Naive B cell (primary cell): Measurements from ENCODE around the gene CACNA2D3. TPM values are rescaled to one million over a fixed set of nuclear protein-coding genes. Genes with fewer than 3 reads are reported as not detected.

ENCODE experiments used
- ATAC-seq, 2 donors: fragments of 150-1000 bp; cut with Tn5 transposase; 2 replicates each; pipeline ENCODE4 v1.10.0; 2021; ENCODE audit warnings: low read depth in 2 of 2, mild to moderate bottlenecking in 2 of 2, moderate library complexity in 2 of 2
- DNase-seq: peaks from one replicate; pipeline ENCODE4 v3.0.0; 2022
- H3K27ac Mint-ChIP-seq, 6 donors: one replicate each; pipeline ENCODE4 v1.8.0; 2020 to 2022; ENCODE audit warnings: mild to moderate bottlenecking in 6 of 6, mixed read lengths in 6 of 6, moderate library complexity in 5 of 6, inconsistent platforms in 2 of 6
- H3K27me3 Mint-ChIP-seq, 3 donors: one replicate each; pipeline ENCODE4 v1.8.0; 2021 to 2022; ENCODE audit warnings: mixed read lengths in 3 of 3, mild to moderate bottlenecking in 1 of 3
- H3K36me3 Mint-ChIP-seq, 2 donors: one replicate each; pipeline ENCODE4 v1.8.0; 2020 to 2022; ENCODE audit warnings: mixed read lengths in 2 of 2, inconsistent platforms in 1 of 2, mild to moderate bottlenecking in 1 of 2
- H3K4me1 Mint-ChIP-seq, 3 donors: one replicate each; pipeline ENCODE4 v1.8.0; 2020 to 2022; ENCODE audit warnings: mixed read lengths in 3 of 3, inconsistent platforms in 1 of 3, mild to moderate bottlenecking in 1 of 3, moderate library complexity in 1 of 3
- H3K4me3 Mint-ChIP-seq, 8 donors: one replicate each; pipeline ENCODE4 v1.8.0; 2020 to 2022; ENCODE audit warnings: mild to moderate bottlenecking in 8 of 8, mixed read lengths in 8 of 8, moderate library complexity in 8 of 8, inconsistent platforms in 2 of 8
- H3K9me3 Mint-ChIP-seq, 7 donors: one replicate each; pipeline ENCODE4 v1.8.0; 2020 to 2022; ENCODE audit warnings: mixed read lengths in 7 of 7, mild to moderate bottlenecking in 5 of 7, inconsistent platforms in 2 of 7, moderate library complexity in 1 of 7
- polyA plus RNA-seq, 6 donors: library from polyadenylated mRNA; unstranded; fragments of 300-500 nt; fragmentation: Illumina TruSeq; gene quantifications; one replicate each; pipeline ENCODE4 v1.2.3, GENCODE V29; 2021; ENCODE audit warnings: low read depth in 6 of 6

The CACNA2D3 gene
- polyA plus RNA-seq, 6 donors from 2014 or later, result not detected

- H3K9me3 Mint-ChIP-seq, result no peaks in the 10 kb centered on the region
- H3K27ac Mint-ChIP-seq, result no peak overlapping the region
- H3K27me3 Mint-ChIP-seq, result no peaks in the 10 kb centered on the region
- ATAC-seq (no peak), DNase-seq (no peak)
- no peak overlapping the region for H3K4me3 Mint-ChIP-seq
- H3K4me1 Mint-ChIP-seq, result no peaks in the 10 kb centered on the region
- no peaks in the 10 kb centered on the region for H3K36me3 Mint-ChIP-seq
Observed at GRCh38 chr3:54353946-54354345, 231.6 kb downstream of the CACNA2D3 start.

DNA sequence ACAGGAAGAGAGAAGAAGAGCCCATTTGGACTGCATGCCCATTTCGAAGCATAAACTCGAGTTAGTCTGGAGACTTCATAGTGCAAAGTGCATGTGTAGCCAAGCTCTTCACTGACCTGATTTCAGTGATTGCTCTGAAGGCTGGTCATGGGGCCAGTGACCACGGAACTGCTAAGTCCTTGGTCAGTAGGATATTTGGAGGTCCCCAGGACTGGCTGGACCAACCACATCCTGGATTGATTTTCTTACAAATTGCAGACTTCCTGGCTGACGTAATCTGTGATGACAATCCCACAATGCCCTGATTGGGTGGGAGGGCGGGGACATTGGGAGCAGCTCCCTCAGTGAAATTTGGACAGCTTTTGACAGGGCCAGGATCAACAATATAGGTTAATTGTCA is 233.4 kb downstream of the CACNA2D3 start:
- H3K36me3 Mint-ChIP-seq, result no peaks in the 10 kb centered on the region
- ATAC-seq (no peak), DNase-seq (no peak)
- no peaks in the 10 kb centered on the region for H3K4me1 Mint-ChIP-seq
- H3K4me3 Mint-ChIP-seq, result no peak overlapping the region
- H3K27ac Mint-ChIP-seq, result no peak overlapping the region
- no peaks in the 10 kb centered on the region for H3K9me3 Mint-ChIP-seq
- no peaks in the 10 kb centered on the region for H3K27me3 Mint-ChIP-seq

DNA sequence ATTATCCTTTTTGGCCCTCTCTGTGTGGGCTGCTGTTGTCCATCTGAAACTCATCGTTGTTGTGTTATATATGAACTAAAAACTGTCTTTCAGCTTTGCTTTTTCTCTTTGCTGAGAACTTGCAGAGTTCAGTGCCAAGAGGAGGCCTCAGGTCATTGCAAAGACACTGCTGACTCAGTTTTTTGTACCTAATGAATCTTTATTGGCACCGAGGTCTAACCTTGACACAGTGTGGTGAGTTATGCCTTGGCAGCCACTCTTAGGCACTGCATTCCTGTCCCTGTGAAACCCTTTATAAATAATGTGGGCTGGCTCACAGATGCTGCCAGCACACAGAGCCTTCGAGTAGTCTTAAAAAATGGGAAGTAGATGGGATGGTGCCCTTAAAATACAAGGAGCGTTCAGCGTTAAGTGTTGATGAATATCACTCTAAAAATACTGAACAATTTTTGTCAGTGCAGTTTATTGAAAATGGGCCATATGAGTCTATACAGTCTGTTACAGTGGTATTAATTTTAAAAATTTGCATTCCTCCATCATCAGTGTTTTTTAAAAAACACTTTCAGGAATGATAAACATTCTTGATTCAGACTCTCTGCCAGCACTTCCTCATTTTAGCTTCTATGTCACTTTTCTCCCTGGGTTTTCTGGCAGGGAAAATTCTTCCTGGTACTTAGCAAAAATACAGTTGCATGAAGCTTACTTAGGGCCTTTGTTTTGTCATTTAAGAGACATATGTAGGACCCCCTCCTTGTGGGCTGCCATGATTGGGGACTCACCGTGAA is 234.1 kb downstream of the CACNA2D3 start:
- Mint-ChIP-seq H3K27ac (no peak overlapping the region), H3K4me3 (no peak overlapping the region), H3K27me3 (peaks cover 0 to 3% (median 0%) of the 10 kb centered on the region in 3 donors), H3K36me3 (no peaks in the 10 kb centered on the region), H3K4me1 (no peaks in the 10 kb centered on the region), H3K9me3 (no peaks in the 10 kb centered on the region)
- ATAC-seq, result no peak
- no peak for DNase-seq

DNA sequence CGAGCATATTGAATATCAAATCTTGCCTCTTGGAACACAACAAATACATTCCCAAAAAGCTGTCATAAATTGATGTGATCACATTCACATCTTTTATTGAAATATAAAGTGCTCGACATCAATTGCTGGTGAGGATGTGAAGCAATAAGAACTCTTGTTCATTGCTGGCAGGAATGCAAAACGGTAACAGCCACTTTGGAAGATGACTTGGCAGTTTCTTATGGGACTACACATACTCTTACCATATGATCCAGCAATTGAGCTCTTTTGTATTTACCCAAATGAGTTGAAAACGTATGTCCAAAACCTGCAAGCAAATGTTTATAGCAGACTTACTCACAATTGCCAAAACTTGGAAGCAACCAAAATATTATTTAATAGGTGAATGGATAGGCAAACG is 234.9 kb downstream of the CACNA2D3 start:
- Mint-ChIP-seq H3K4me3 (no peak overlapping the region), H3K9me3 (no peaks in the 10 kb centered on the region), H3K36me3 (no peaks in the 10 kb centered on the region), H3K4me1 (no peaks in the 10 kb centered on the region), H3K27ac (no peak overlapping the region), H3K27me3 (peaks cover 0 to 8% (median 0%) of the 10 kb centered on the region in 3 donors)
- no peak for ATAC-seq
- DNase-seq, result no peak

DNA sequence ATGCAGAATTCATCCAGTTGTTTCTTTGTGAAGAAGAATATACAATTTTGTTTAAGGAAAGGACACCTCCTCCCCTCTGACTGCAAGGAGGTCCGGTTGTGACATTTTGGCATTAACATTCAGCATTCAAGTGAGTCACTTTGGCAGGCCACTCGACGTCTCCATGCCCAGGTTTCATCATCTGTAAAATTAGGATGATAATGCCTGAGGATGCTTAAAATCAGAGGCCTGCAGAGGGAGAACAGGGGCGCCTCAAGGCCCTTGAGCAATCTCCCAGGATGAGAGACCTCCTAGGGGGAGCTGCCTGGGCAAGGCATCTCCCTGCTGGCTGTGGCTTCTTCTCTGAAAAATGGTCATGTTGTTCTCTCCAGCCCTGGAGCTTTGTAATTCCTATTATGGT is 236.0 kb downstream of the CACNA2D3 start:
- no peaks in the 10 kb centered on the region for H3K4me1 Mint-ChIP-seq
- ATAC-seq (no peak), DNase-seq (no peak)
- peaks cover 0 to 8% (median 0%) of the 10 kb centered on the region in 3 donors for H3K27me3 Mint-ChIP-seq
- no peak overlapping the region for H3K27ac Mint-ChIP-seq
- H3K4me3 Mint-ChIP-seq, result no peak overlapping the region
- no peaks in the 10 kb centered on the region for H3K36me3 Mint-ChIP-seq
- H3K9me3 Mint-ChIP-seq, result no peaks in the 10 kb centered on the region

DNA sequence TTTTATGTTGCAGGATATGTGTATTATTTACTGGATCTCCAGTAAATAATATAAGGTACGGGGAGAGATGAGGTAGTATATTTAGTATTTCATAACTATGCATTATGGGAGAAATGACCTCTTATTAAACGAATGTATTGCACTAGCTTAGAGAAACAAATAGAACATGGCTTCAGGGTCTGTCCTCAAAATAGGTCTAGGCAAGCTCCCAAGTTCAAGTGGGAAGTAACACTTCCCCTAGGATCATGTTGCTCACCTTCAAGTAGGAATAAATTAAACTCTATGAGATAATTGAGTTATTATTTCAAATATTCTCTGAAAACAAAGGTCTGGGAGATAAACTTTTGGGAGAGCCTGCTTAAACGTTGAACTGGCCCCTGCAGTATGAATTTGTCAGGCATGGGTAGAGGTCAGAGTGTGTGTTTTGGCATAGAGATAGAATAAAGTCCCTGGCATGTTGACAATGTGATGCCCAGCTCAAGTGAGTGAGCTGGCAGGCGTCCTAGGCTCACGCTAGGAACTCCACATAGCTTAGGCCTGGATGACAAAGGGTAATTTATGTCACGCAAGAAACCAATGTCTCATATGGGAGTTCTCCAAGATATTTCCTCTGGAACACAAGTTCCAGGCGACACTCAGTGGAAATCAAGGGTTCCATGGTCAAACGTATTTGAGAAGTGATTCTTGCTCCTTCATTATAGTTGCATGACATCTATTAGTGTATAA is 236.8 kb downstream of the CACNA2D3 start:
- Mint-ChIP-seq H3K27ac (no peak overlapping the region), H3K36me3 (no peaks in the 10 kb centered on the region), H3K9me3 (no peaks in the 10 kb centered on the region), H3K4me3 (no peak overlapping the region), H3K4me1 (no peaks in the 10 kb centered on the region), H3K27me3 (peaks cover 0 to 8% (median 0%) of the 10 kb centered on the region in 3 donors)
- no peak for ATAC-seq
- DNase-seq, result no peak

DNA sequence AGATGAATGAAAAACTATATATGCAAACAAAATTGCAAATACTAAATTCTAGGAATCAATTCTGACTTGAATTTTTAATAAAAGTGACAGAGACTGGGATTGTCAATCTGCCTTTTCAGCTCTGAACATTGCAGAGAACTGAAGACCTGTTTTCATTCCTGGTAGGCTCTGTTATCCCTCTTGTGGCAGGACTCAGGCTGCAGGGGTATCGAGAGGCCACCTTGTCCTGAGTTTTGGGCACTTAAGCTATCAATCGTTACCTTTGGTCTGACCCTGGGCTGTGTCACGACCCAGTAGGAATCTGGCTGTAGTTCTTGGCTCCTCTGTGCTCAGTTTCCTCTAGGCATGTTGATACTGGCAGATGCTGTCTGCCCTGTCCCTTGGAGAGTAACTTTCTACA is 238.0 kb downstream of the CACNA2D3 start:
- peaks cover 0 to 8% (median 0%) of the 10 kb centered on the region in 3 donors for H3K27me3 Mint-ChIP-seq
- no peak overlapping the region for H3K4me3 Mint-ChIP-seq
- DNase-seq, result no peak
- no peak overlapping the region for H3K27ac Mint-ChIP-seq
- ATAC-seq, result no peak
- H3K36me3 Mint-ChIP-seq, result no peaks in the 10 kb centered on the region
- H3K9me3 Mint-ChIP-seq, result peaks cover 0 to 2% (median 0%) of the 10 kb centered on the region in 7 donors
- H3K4me1 Mint-ChIP-seq, result no peaks in the 10 kb centered on the region

GRCh38 chr3:54361746-54362283 is 239.5 kb downstream of the CACNA2D3 start:
- no peak for DNase-seq
- H3K4me3 Mint-ChIP-seq, result no peak overlapping the region
- no peaks in the 10 kb centered on the region for H3K36me3 Mint-ChIP-seq
- H3K27ac Mint-ChIP-seq, result no peak overlapping the region
- H3K9me3 Mint-ChIP-seq, result peaks cover 0 to 2% (median 0%) of the 10 kb centered on the region in 7 donors
- peaks cover 0 to 8% (median 0%) of the 10 kb centered on the region in 3 donors for H3K27me3 Mint-ChIP-seq
- no peaks in the 10 kb centered on the region for H3K4me1 Mint-ChIP-seq
- no peak for ATAC-seq

GRCh38 chr3:54366007-54366750 is 243.8 kb downstream of the CACNA2D3 start:
- Mint-ChIP-seq H3K36me3 (no peaks in the 10 kb centered on the region), H3K4me1 (no peaks in the 10 kb centered on the region), H3K27ac (no peak overlapping the region), H3K9me3 (peaks cover 0 to 2% (median 0%) of the 10 kb centered on the region in 7 donors), H3K27me3 (peaks cover 0 to 7% (median 0%) of the 10 kb centered on the region in 3 donors), H3K4me3 (no peak overlapping the region)
- DNase-seq (no peak), ATAC-seq (no peak)

DNA sequence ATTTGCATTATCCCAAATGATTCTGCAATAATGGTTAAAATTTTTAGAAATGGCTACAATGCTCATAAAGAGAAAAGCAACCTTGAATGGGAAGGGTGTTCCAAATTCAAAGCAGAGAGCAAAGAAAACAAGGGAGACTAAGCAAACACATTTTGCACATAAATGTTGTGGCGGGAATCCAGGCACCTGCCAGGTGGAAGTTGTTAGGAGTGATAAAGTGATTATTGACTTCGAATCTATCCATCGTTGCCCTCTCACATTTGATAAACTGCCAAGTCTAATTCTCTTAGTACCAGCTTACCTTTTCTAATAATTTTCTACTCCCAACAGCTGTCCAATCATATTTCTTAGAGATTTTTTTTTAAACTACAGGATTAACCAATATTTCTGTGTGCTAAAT is 244.5 kb downstream of the CACNA2D3 start:
- DNase-seq, result no peak
- Mint-ChIP-seq H3K9me3 (peaks cover 0 to 2% (median 0%) of the 10 kb centered on the region in 7 donors), H3K27ac (no peak overlapping the region), H3K36me3 (no peaks in the 10 kb centered on the region), H3K4me1 (no peaks in the 10 kb centered on the region), H3K27me3 (peaks cover 0 to under 1% (median 0%) of the 10 kb centered on the region in 3 donors), H3K4me3 (no peak overlapping the region)
- no peak for ATAC-seq

DNA sequence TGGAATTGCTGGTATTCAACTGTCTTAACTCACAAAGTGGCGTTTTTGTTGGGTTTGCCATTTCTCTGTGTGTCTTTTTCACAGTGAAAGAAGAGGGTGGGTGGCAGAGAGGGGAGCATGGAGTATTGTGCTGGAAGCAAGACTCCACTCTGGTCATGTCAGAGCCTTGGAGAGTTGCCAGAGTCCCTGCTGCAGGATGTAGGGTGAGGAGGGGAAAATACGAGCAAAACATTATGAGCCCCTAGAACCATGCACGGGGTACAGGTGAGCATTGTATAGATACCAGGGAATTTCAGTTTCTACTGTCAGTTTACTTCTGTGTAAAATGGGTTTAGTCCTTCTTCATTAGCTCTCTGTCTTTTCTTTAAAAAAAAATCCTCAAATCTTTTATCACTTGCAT is 249.9 kb downstream of the CACNA2D3 start:
- no peaks in the 10 kb centered on the region for H3K36me3 Mint-ChIP-seq
- H3K9me3 Mint-ChIP-seq, result peaks cover 0 to 2% (median 0%) of the 10 kb centered on the region in 7 donors
- peaks cover 5 to 7% (median 6%) of the 10 kb centered on the region in 3 donors for H3K27me3 Mint-ChIP-seq
- H3K27ac Mint-ChIP-seq, result no peak overlapping the region
- H3K4me1 Mint-ChIP-seq, result no peaks in the 10 kb centered on the region
- DNase-seq, result no peak
- no peak overlapping the region for H3K4me3 Mint-ChIP-seq
- no peak for ATAC-seq

DNA sequence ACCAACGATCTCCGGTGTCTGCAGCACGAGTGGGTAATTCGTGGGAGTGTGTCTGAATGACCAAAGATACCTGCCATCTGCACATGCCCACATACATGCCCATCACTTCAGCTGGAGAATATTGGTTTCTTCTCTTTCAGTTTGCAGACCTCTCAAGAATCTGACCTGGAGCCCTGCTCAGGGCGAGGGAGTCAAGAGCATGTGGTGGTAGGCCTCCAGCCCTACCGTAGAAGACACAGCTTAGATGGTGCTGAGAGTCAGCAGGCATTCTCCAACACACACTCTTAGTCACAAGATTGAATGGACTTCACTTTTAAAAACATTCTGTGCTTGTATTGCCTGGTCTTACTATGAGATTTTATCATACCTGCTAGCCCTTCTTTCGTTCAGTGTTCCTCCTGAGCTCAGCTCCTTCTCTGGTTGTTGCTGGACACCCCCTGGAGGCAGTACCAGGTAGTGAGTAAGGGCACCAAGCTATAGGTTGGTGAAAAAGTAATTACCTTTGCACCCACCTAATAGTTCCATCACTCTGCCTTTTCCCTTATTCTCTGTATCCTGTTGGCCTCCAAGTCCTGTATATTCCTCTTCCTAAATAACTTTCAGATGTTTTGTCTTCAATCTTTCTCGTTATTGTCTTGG is 252.0 kb downstream of the CACNA2D3 start:
- no peak for DNase-seq
- Mint-ChIP-seq H3K4me1 (no peaks in the 10 kb centered on the region), H3K4me3 (no peak overlapping the region), H3K27me3 (peaks cover 5 to 7% (median 6%) of the 10 kb centered on the region in 3 donors), H3K9me3 (no peaks in the 10 kb centered on the region), H3K36me3 (no peaks in the 10 kb centered on the region), H3K27ac (no peak overlapping the region)
- ATAC-seq, result no peak
